ENCODE results near the gene DIP2C.
"Not testable (repeated sequence)": the region's sequence is repeated elsewhere in the genome, so short reads cannot be mapped to it uniquely, and the experiment has no call there.

DIP2C gene

GRCh38 chr10:588246-589165 lies 101.0 kb downstream of the DIP2C start:
- no peak for TF ChIP-seq CTCF (IDR thresholded peaks at IDR 0.05; ENCODE audit: control insufficient read depth, extremely low read depth, insufficient read depth)
- H3K4me3 ChIP-seq (ENCODE audit: low read depth, low read length), result no peak overlapping the region
- no peak for DNase-seq (ENCODE audit: low read depth)

DNA sequence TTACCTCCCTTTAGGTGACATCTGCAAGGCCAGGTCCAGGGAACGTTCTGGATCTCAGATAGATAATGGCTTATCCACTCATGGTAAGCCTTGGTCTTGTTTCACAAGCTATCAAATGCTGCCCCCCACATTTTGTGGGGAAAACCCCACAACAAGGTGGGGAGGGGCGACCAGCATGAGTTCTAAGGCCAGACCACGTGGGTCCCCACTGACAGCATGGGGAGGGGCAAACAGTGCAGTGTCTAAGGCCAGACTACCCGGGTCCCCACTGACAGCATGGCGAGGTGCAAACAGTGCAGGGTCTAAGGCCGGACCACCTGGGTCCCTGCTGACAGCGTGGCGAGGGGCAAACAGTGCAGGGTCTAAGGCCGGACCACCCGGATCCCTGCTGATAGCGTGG lies 102.8 kb downstream of the DIP2C start:
- H3K4me3 ChIP-seq (ENCODE audit: low read depth, low read length), result no peak overlapping the region
- TF ChIP-seq CTCF (IDR thresholded peaks at IDR 0.05; ENCODE audit: control insufficient read depth, extremely low read depth, insufficient read depth), result no peak
- DNase-seq (ENCODE audit: low read depth), result no peak

GRCh38 chr10:586151-586550 lies 103.3 kb downstream of the DIP2C start:
- H3K4me3 ChIP-seq (ENCODE audit: low read depth, low read length), result no peak overlapping the region
- DNase-seq (ENCODE audit: low read depth), result no peak
- TF ChIP-seq CTCF (IDR thresholded peaks at IDR 0.05; ENCODE audit: control insufficient read depth, extremely low read depth, insufficient read depth), result no peak

GRCh38 chr10:585502-585901 lies 104.0 kb downstream of the DIP2C start:
- no peak for DNase-seq (ENCODE audit: low read depth)
- H3K4me3 ChIP-seq (ENCODE audit: low read depth, low read length), result no peak overlapping the region
- TF ChIP-seq CTCF (IDR thresholded peaks at IDR 0.05; ENCODE audit: control insufficient read depth, extremely low read depth, insufficient read depth), result no peak

GRCh38 chr10:584497-585290 lies 104.8 kb downstream of the DIP2C start:
- DNase-seq (ENCODE audit: low read depth); H3K4me3 ChIP-seq (ENCODE audit: low read depth, low read length): not testable (repeated sequence)

DNA sequence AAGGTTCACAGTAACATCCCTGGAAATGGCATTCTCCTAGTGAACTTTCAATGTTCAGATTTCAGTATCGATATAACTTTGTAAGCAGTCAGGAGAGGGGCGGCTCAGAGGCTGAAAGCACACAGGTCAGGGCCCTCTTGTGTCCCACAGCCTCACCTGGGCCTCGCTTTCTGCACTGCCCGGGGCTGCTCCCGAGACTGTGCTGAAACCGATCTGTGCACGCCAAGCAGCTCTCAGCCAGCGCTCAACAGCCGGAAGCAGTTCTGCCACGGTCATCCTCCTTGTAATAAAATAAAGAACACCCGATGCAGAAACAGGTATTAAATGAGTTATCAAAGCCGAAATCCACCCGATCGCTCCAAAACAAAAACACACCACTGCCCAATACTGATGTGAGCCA lies 106.0 kb downstream of the DIP2C start:
- no peak for DNase-seq (ENCODE audit: low read depth)
- no peak overlapping the region for H3K4me3 ChIP-seq (ENCODE audit: low read depth, low read length)
- no peak for TF ChIP-seq CTCF (IDR thresholded peaks at IDR 0.05; ENCODE audit: control insufficient read depth, extremely low read depth, insufficient read depth)

GRCh38 chr10:581776-582330 lies 107.6 kb downstream of the DIP2C start:
- no peak for TF ChIP-seq CTCF (IDR thresholded peaks at IDR 0.05; ENCODE audit: control insufficient read depth, extremely low read depth, insufficient read depth)
- no peak for DNase-seq (ENCODE audit: low read depth)
- H3K4me3 ChIP-seq (ENCODE audit: low read depth, low read length), result no peak overlapping the region
